H1 (cell line): ENCODE results near the gene FGFBP1. TPM values are rescaled to one million over a fixed set of nuclear protein-coding genes. Genes with fewer than 3 reads are reported as not detected.

Experiments used
- BACH1 ChIP-seq: IDR thresholded peaks from 2 replicates; pipeline ENCODE4 v1.6.1; 2012; ENCODE audit warnings: low read length, improper control_type of control experiment
- CHD1 ChIP-seq: IDR thresholded peaks from 2 replicates; pipeline ENCODE4 v1.6.1; 2012; ENCODE audit warnings: low read depth, low read length, improper control_type of control experiment
- HDAC2 ChIP-seq, 2 experiments: fragments of 300-600 bp in 1 of 2; sonication (generic) in 1 of 2; IDR thresholded peaks; 2 replicates each; pipeline ENCODE4 v1.6.1; 2011 to 2012; ENCODE audit warnings: low read depth in 2 of 2, low read length in 2 of 2, mild to moderate bottlenecking in 2 of 2, moderate library complexity in 2 of 2, borderline replicate concordance in 1 of 2, inconsistent platforms in 1 of 2
- HDAC6 ChIP-seq: IDR thresholded peaks from one replicate; pipeline ENCODE4 v1.7.1; 2012; ENCODE audit warnings: low read depth, mild to moderate bottlenecking, inconsistent platforms, low read length, moderate library complexity
- NRF1 ChIP-seq: IDR thresholded peaks from 2 replicates; pipeline ENCODE4 v1.6.1; 2011; ENCODE audit warnings: mild to moderate bottlenecking, low read depth, low read length, improper control_type of control experiment
- RFX5 ChIP-seq: IDR thresholded peaks from 2 replicates; pipeline ENCODE4 v1.6.1; 2011; ENCODE audit warnings: low read depth, low read length, improper control_type of control experiment, borderline replicate concordance
- RNF2 ChIP-seq: fragments of 200-900, 300-1000 bp; sonication (generic); IDR thresholded peaks from 2 replicates; pipeline ENCODE4 v1.7.1; 2016; ENCODE audit warnings: borderline replicate concordance, low read depth, mild to moderate bottlenecking, antibody characterized with exemption, low read length; ENCODE audit not compliant: poor library complexity, severe bottlenecking; ENCODE audit errors: missing control alignments
- YY1 ChIP-seq: IDR thresholded peaks from 2 replicates; pipeline ENCODE4 v1.6.1; 2011; ENCODE audit warnings: low read depth, mild to moderate bottlenecking, low read length
- polyA plus RNA-seq, 7 experiments: library from polyadenylated mRNA; depleted of rRNA in 3 of 7; stranded (reverse) in 5 of 7; unstranded in 2 of 7; fragments of >200 nt in 5 of 7; fragments of 200-250 nt in 2 of 7; gene quantifications; 1 replicate in 5 of 7; 2 replicates in 1 of 7; 4 replicates in 1 of 7; pipeline versions ENCODE4 v1.2.1 to v1.2.3, GENCODE V29; 2011 to 2013; ENCODE audit warnings: missing spikeins in 2 of 7, mixed read lengths in 2 of 7
- total RNA-seq: library from RNA; stranded (reverse); fragmentation: NEBNext Ultra II Directional; extraction: Animal tissue kit (Norgen Biotek cat#: 25700); gene quantifications from 2 replicates; pipeline ENCODE4 v1.2.1, GENCODE V29; 2021
- TF ChIP-seq, protein P1 (sequence below): IDR thresholded peaks from 2 replicates; pipeline ENCODE4 v1.6.1; 2012; ENCODE audit warnings: low read length, inconsistent platforms
- TF ChIP-seq, protein P2 (sequence below), 3 experiments: IDR thresholded peaks; 1 replicate in 2 of 3; 2 replicates in 1 of 3; pipeline versions ENCODE4 v1.5.1 to v1.6.1; 2011; ENCODE audit warnings: low read length in 3 of 3, mild to moderate bottlenecking in 3 of 3, inconsistent platforms in 2 of 3, low read depth in 1 of 3, moderate library complexity in 1 of 3; ENCODE audit not compliant: insufficient read depth in 1 of 3; ENCODE audit errors: control extremely low read depth in 1 of 3

The FGFBP1 gene
- total and polyA plus RNA-seq, 2 of the 8 experiments (the other 6 are each of a cell fraction or from before 2014, with no cell fraction given) = 0.17 to 0.20 TPM

DNA sequence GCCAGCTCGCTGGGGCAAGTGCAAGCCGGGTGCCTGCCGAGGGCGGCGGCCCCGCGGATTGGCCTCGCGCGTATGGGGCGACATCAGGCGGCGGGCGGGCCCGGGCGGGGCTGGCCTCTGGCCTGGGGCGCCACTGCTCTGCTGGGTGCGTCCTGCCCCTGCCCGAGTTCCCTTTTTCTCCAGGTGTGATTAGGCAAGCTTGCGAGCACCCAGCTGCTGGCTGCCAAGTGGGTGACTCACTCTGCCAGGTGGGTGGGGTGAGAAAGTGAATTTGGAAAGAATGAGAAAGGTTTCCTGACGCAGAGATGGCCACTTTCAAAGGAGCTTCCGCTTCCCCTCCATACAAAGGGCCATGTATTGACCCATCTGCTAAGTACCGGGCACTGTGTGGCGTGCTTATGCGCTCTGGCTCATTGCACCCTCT is 32.5 kb downstream of the FGFBP1 start (continued):
- TF ChIP-seq BACH1 = no peak
- TF ChIP-seq HDAC2 (IDR thresholded peaks at IDR 0.05; ENCODE audit: borderline replicate concordance in 1 of 2, low read depth in 2 of 2, low read length in 2 of 2) = 0 out of 4 replicates have a peak, but pooled peaks of 1 of the 2 experiments have one; percentile 21
- no peak for TF ChIP-seq NRF1
- no peak for TF ChIP-seq CHD1
- no peak for TF ChIP-seq HDAC6
- no peak for TF ChIP-seq RFX5
- TF ChIP-seq, protein P1, sequence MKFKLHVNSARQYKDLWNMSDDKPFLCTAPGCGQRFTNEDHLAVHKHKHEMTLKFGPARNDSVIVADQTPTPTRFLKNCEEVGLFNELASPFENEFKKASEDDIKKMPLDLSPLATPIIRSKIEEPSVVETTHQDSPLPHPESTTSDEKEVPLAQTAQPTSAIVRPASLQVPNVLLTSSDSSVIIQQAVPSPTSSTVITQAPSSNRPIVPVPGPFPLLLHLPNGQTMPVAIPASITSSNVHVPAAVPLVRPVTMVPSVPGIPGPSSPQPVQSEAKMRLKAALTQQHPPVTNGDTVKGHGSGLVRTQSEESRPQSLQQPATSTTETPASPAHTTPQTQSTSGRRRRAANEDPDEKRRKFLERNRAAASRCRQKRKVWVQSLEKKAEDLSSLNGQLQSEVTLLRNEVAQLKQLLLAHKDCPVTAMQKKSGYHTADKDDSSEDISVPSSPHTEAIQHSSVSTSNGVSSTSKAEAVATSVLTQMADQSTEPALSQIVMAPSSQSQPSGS = no peak
- TF ChIP-seq, protein P2, sequence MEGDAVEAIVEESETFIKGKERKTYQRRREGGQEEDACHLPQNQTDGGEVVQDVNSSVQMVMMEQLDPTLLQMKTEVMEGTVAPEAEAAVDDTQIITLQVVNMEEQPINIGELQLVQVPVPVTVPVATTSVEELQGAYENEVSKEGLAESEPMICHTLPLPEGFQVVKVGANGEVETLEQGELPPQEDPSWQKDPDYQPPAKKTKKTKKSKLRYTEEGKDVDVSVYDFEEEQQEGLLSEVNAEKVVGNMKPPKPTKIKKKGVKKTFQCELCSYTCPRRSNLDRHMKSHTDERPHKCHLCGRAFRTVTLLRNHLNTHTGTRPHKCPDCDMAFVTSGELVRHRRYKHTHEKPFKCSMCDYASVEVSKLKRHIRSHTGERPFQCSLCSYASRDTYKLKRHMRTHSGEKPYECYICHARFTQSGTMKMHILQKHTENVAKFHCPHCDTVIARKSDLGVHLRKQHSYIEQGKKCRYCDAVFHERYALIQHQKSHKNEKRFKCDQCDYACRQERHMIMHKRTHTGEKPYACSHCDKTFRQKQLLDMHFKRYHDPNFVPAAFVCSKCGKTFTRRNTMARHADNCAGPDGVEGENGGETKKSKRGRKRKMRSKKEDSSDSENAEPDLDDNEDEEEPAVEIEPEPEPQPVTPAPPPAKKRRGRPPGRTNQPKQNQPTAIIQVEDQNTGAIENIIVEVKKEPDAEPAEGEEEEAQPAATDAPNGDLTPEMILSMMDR (IDR thresholded peaks at IDR 0.05; ENCODE audit: control extremely low read depth in 1 of 3, insufficient read depth in 1 of 3, low read depth in 1 of 3, low read length in 3 of 3) = peak in 1 of 3 experiments; percentile 0; a peak in 1 of 4 replicates
- TF ChIP-seq RNF2 = no peak
- no peak for TF ChIP-seq YY1
